ENCODE results near the gene VPS35.

- TF ChIP-seq ZFX (IDR thresholded peaks at IDR 0.05): no peak
- no peak for TF ChIP-seq CTCF (conservative IDR thresholded peaks at IDR 0.05)
Observed at GRCh38 chr16:46651305-46651704, 37.7 kb downstream of the VPS35 start.

All from C4-2B (cell line).